ENCODE results near the gene PPIG.

DNA sequence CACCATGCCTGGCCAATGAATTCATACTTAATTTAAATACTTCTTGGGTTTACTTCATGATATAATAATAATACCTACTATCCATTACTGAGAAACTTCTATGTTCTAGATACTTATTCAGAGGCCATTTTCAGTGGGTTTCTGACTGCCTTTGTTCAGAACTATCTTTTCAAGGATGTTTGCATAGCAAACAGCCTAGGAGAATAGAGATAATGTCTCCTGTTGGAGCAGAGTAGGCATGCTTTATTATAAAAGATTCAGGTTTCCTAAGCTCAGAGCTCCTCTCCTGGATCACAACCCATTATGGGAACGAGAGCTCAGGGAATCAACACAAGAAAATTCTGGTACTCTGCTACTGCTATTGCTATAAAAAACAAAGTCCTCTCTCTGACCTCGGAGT is 21.6 kb upstream of the PPIG start:
- TF ChIP-seq, protein P1, sequence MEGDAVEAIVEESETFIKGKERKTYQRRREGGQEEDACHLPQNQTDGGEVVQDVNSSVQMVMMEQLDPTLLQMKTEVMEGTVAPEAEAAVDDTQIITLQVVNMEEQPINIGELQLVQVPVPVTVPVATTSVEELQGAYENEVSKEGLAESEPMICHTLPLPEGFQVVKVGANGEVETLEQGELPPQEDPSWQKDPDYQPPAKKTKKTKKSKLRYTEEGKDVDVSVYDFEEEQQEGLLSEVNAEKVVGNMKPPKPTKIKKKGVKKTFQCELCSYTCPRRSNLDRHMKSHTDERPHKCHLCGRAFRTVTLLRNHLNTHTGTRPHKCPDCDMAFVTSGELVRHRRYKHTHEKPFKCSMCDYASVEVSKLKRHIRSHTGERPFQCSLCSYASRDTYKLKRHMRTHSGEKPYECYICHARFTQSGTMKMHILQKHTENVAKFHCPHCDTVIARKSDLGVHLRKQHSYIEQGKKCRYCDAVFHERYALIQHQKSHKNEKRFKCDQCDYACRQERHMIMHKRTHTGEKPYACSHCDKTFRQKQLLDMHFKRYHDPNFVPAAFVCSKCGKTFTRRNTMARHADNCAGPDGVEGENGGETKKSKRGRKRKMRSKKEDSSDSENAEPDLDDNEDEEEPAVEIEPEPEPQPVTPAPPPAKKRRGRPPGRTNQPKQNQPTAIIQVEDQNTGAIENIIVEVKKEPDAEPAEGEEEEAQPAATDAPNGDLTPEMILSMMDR (IDR thresholded peaks at IDR 0.05) = no peak
- no peak for TF ChIP-seq POLR2A (IDR thresholded peaks at IDR 0.05)
